ENCODE results near the gene POTEG.
"Not testable (repeated sequence)": the region's sequence is repeated elsewhere in the genome, so short reads cannot be mapped to it uniquely, and the experiment has no call there.

POTEG gene

GRCh38 chr14:19374451-19374903, 59.7 kb downstream of the POTEG start:
- not testable (repeated sequence) for DNase-seq (ENCODE audit: extremely low read depth in 1 of 2, low read depth in 1 of 2)

GRCh38 chr14:19372813-19373500, 61.2 kb downstream of the POTEG start:
- not testable (repeated sequence) for DNase-seq (ENCODE audit: extremely low read depth in 1 of 2, low read depth in 1 of 2)

GRCh38 chr14:19371767-19372166, 62.4 kb downstream of the POTEG start:
- not testable (repeated sequence) for DNase-seq (ENCODE audit: extremely low read depth in 1 of 2, low read depth in 1 of 2)

GRCh38 chr14:19362803-19363202, 71.3 kb downstream of the POTEG start:
- not testable (repeated sequence) for DNase-seq (ENCODE audit: extremely low read depth in 1 of 2, low read depth in 1 of 2)

- not testable (repeated sequence) for DNase-seq (ENCODE audit: extremely low read depth in 1 of 2, low read depth in 1 of 2)
Measured at GRCh38 chr14:19362323-19362722, 71.8 kb downstream of the POTEG start.

GRCh38 chr14:19361636-19362253, 72.4 kb downstream of the POTEG start:
- DNase-seq (ENCODE audit: extremely low read depth in 1 of 2, low read depth in 1 of 2) = not testable (repeated sequence)

GRCh38 chr14:19360937-19361635, 73.1 kb downstream of the POTEG start:
- DNase-seq (ENCODE audit: extremely low read depth in 1 of 2, low read depth in 1 of 2) = not testable (repeated sequence)
